ENCODE data around the gene MYO7A.

The MYO7A gene

GRCh38 chr11:77213589-77214428, 85.8 kb downstream of the MYO7A start:
- no peak for DNase-seq (ENCODE audit: low read depth, low spot score)

GRCh38 chr11:77214557-77214956, 86.5 kb downstream of the MYO7A start:
- no peak for DNase-seq (ENCODE audit: low read depth, low spot score)

GRCh38 chr11:77215106-77215505, 87.1 kb downstream of the MYO7A start:
- DNase-seq (ENCODE audit: low read depth, low spot score): no peak

GRCh38 chr11:77217156-77217555, 89.1 kb downstream of the MYO7A start:
- DNase-seq (ENCODE audit: low read depth, low spot score): no peak

- no peak for DNase-seq (ENCODE audit: low read depth, low spot score)
Observed at GRCh38 chr11:77223797-77224196, 95.8 kb downstream of the MYO7A start.

GRCh38 chr11:77230878-77231605, 103.0 kb downstream of the MYO7A start:
- DNase-seq (ENCODE audit: low read depth, low spot score): no peak

- no peak for DNase-seq (ENCODE audit: low read depth, low spot score)
Observed at GRCh38 chr11:77231800-77232199, 103.8 kb downstream of the MYO7A start.

GRCh38 chr11:77232242-77232641, 104.2 kb downstream of the MYO7A start:
- DNase-seq (ENCODE audit: low read depth, low spot score): no peak

GRCh38 chr11:77233011-77233410, 105.0 kb downstream of the MYO7A start:
- DNase-seq (ENCODE audit: low read depth, low spot score): no peak

- no peak for DNase-seq (ENCODE audit: low read depth, low spot score)
Observed at GRCh38 chr11:77236901-77237300, 108.9 kb downstream of the MYO7A start.

GRCh38 chr11:77244277-77245027, 116.4 kb downstream of the MYO7A start:
- no peak for DNase-seq (ENCODE audit: low read depth, low spot score)

GRCh38 chr11:77249427-77249826, 121.4 kb downstream of the MYO7A start:
- DNase-seq (ENCODE audit: low read depth, low spot score): no peak

GRCh38 chr11:77250881-77251640, 123.0 kb downstream of the MYO7A start:
- DNase-seq (ENCODE audit: low read depth, low spot score): no peak

GRCh38 chr11:77252555-77253270, 124.7 kb downstream of the MYO7A start:
- no peak for DNase-seq (ENCODE audit: low read depth, low spot score)

GRCh38 chr11:77253690-77254089, 125.6 kb downstream of the MYO7A start:
- no peak for DNase-seq (ENCODE audit: low read depth, low spot score)

GRCh38 chr11:77259641-77260040, 131.6 kb downstream of the MYO7A start:
- no peak for DNase-seq (ENCODE audit: low read depth, low spot score)

GRCh38 chr11:77262803-77263202, 134.8 kb downstream of the MYO7A start:
- no peak for DNase-seq (ENCODE audit: low read depth, low spot score)

Data from activated CD4-positive, CD25-positive, alpha-beta regulatory T cell treated with anti-CD3 and anti-CD28 coated beads, Interleukin-2, amount 50 U/mL, for 16 hours (primary cell).